ENCODE measurements around the gene HSPG2.
A peak's percentile ranks its signal among the peaks of the same experiment; 100 is the strongest.
"Not testable (repeated sequence)": the region's sequence is repeated elsewhere in the genome, so short reads cannot be mapped to it uniquely, and the experiment has no call there.

The HSPG2 gene

DNA sequence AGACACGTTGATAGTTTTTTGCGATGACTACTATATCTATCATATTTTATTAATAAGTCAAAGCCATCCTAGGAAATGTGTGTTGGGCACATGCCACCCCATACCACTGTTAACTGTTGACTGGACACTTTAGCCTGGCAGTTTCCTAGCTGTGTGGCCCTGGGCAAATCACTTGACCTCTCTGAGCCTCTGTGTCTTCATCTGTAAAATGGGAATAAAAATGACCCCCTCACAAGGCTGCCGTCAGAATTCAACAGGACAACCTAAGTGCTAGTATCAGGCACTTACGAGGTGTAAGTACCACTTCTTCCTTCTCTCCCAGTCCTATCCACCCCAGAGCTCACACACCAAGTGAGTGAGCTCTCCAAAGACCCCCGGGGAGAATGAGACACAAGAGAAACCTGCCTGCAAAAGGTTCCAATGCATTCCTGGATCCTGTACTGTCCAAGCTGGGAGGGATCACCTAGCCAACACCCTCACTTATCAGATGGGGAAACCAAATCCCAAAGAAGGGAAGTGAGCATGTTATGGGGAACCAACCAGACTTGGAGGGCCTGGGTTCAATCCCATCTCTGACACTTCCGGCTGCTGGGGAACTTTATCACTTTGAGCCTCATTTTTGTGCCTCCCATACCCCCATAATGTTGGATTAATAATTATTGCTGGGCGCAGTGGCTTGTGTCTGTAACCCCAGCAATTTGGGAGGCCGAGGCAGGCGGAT is 24.9 kb downstream of the HSPG2 start:
- no peak for DNase-seq (ENCODE audit: low spot score)

DNA sequence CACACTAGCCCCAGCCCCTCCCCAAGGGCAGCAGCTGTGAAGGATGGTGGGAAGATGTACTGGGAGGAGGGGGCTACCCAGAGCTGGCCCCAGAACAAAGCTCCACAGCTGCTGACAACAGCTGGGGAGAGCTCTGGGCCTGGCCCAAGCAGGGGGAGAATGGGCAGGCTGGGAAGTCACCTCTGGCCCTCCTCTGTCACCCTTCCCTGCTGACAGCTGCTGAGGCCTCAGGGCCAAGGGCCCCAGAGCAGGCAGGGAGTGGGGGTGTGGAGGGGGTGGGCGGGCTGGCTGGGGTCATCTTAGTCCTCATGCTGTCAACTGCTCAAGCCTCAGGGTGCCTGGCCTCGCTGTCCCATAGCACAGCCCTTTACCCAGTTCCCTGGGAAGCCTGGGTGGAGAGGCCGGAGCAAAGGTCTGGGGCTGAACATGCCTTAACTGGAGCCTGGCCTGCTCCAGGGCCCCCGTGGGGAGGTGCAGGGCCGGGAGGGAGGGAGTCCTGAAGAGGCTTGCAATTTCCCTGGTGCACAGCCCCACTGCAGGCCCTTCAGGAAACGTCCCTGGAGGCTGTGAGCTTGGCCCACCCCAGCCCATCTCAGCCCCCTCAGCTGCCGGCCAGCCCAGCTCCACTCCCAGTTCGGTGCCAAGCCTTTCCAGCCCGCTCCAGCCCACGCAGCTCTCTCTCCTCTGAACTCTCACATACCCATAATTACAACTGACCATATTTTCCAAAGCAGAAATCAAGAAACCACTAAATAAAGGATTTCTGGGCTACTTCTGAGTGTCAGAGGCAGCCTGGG is 25.7 kb downstream of the HSPG2 start:
- DNase-seq (ENCODE audit: low spot score) = no peak

DNA sequence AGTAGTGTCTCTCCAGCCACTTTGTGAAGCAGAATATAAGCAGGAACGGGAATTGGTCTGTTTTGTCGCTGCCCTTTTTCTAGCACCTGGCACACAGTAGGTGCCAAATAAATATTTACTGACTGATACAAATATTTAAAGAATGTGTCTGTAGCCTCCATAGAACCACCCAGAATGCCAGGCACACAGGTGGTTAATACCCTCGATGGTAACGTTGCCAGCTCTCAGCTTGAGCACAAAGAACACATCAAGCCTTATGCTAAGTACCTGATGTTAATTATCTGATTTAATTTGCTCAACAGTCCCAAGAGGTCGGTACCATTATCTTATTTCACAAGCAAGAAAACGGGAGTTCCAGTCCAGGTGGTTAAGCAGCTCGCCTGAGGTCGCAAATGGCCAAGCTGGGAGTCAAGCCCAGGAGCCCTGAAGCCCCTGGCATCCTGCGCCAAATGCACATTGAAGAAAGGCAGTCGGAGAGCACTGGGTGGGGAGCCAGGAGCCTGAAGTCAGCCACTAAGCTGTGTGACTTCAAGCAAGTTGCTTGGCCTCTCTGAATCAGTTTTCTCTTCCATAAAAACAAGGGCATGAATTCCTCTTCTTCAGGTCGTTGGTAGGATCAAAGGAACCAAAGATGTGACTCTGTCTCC is 26.4 kb downstream of the HSPG2 start:
- DNase-seq (ENCODE audit: low spot score) = no peak

- peak; percentile 58 for DNase-seq (ENCODE audit: low spot score)
Observed at GRCh38 chr1:21909787-21910503, 27.2 kb downstream of the HSPG2 start.

DNA sequence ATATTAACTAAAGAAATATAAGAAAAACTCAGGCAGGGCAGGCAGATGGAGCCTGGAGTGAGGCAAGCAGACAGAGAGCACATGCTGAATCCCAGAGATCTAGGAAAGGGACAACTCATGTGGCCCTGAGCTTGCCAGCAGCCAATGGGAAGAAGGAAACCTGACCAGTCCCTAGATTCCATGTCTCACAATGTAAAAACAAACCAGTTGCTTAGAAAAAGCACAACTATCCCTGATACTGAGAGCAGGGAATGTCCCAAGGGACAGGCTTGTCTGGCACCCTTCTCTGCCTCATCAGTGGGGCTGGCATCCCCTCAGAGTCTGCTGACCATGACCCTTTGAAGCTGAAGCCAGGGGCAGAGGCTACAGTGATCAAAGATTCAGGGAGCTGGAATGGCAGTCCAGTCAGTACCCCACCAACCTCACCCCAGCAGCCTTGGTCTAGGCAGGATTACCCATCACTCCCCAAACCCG is 27.8 kb downstream of the HSPG2 start:
- peak; percentile 36 for DNase-seq (ENCODE audit: low spot score)

GRCh38 chr1:21907737-21908534 is 29.2 kb downstream of the HSPG2 start:
- not testable (repeated sequence) for DNase-seq (ENCODE audit: low spot score)

GRCh38 chr1:21907079-21907418 is 30.1 kb downstream of the HSPG2 start:
- DNase-seq (ENCODE audit: low spot score) = no peak

- DNase-seq (ENCODE audit: low spot score) = no peak
Observed at GRCh38 chr1:21906173-21907078, 30.7 kb downstream of the HSPG2 start.

DNA sequence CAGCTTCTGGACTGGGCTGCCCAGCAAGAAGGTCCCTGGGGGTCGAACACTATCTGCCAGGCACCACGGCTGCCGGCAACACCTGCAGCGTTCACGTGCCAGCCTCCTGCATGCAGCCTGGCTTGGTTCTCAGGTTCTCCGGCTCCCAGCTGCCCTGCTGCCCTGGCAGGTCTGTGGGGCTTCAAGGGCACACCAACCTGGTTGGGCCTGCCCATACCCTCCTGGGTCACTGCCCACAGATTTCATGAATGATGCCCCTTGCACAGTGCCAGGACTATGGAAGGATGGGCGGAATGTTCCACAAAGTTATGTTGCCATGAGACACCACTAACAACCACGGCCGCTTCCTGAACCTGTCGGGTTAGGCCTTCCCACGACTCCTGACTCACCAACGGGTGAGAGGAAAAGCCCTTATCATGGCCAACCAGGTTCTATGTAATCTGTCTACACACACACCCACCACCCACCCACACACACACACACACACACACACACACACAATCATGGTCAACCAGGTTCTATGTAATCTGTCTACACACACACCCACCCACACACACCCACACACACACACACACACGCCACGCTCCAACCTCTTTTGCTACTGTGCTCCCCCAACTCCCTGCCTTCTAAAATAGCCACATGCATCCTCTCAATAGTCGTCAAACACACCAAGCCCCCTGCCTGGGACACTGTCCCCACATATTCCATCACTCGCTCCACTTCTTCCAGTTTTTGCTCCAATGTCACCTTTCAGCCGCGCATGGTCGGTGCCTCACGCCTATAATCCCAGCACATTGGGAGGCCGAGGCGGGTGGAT is 32.2 kb downstream of the HSPG2 start:
- DNase-seq (ENCODE audit: low spot score) = peak; percentile 21

- DNase-seq (ENCODE audit: low spot score) = no peak
Observed at GRCh38 chr1:21904454-21904703, 32.7 kb downstream of the HSPG2 start.

DNA sequence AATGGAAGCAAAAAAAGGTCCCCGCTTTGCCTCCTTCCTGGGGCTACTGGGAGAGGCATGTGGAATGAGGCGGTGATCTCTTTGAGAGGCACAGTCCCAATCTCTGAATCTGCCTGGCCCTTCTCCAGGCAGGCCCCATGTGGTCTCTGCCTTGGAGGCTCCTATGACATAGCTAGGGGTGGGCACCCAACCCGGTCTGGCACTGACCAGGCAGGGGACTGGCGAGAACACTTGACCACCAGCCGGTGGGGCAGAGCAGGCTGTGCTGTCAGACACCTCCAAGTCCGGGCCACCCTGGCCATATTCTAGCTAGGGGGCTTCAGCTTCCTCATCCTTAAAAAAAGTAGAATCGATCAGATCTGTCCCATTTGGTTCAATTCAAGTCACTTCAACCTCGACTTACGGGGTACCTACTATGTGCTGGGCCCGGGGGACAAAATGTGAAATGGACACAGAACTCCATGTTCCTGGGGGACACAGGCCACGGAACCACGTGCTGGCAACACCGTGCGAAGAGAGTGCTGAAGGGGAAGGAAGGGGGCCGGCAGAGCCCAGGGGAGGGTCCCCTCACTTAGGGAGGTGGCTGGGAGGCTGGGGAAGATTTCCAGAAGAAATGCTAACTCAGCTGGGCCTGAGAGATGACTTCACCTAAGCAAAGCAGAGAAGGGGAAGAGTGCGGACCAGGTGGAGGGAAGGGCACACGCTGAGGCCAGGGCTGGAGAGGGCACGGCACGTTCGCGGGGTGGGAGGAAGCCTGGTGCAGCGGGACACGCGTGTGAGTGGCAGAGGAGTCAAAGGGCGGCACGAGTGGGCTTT is 33.3 kb downstream of the HSPG2 start:
- no peak for DNase-seq (ENCODE audit: low spot score)

- DNase-seq (ENCODE audit: low spot score) = no peak
Observed at GRCh38 chr1:21902026-21903012, 34.8 kb downstream of the HSPG2 start.

- no peak for DNase-seq (ENCODE audit: low spot score)
Observed at GRCh38 chr1:21901473-21901847, 35.6 kb downstream of the HSPG2 start.

- DNase-seq (ENCODE audit: low spot score) = no peak
Observed at GRCh38 chr1:21900766-21901472, 36.2 kb downstream of the HSPG2 start.

- no peak for DNase-seq (ENCODE audit: low spot score)
Observed at GRCh38 chr1:21899987-21900386, 37.1 kb downstream of the HSPG2 start.

GRCh38 chr1:21899267-21899810 is 37.8 kb downstream of the HSPG2 start:
- no peak for DNase-seq (ENCODE audit: low spot score)

Data from COLO829 (cell line).